Prostate gland (tissue), 2 donors: ENCODE results near the gene HPS4. TPM values are rescaled to one million over a fixed set of nuclear protein-coding genes. Genes with fewer than 3 reads are reported as not detected.

Experiments
- DNase-seq: peaks from one replicate; pipeline ENCODE4 v3.0.0-alpha.2; 2019; ENCODE audit warnings: low spot score
- H3K27ac ChIP-seq, 2 donors: fragments of 200-600 bp; sonication (generic); 2 replicates each; pipeline ENCODE4 v1.5.1; 2017 to 2019
- H3K27me3 ChIP-seq: fragments of 200-600 bp; sonication (generic); replicated peaks from 2 replicates; pipeline ENCODE4 v1.5.1; 2019; ENCODE audit not compliant: insufficient read depth
- H3K36me3 ChIP-seq, 2 donors: fragments of 200-600 bp; sonication (generic); 1 replicate in 1 of 2; 2 replicates in 1 of 2; pipeline versions ENCODE4 v1.5.1 to v1.8.1; 2017 to 2019
- H3K4me1 ChIP-seq: fragments of 200-600 bp; sonication (generic); replicated peaks from 2 replicates; pipeline ENCODE4 v1.5.1; 2019
- H3K4me3 ChIP-seq, 2 donors: fragments of 200-600 bp; sonication (generic); 2 replicates each; pipeline ENCODE4 v1.5.1; 2017 to 2019
- H3K9me3 ChIP-seq: fragments of 200-600 bp; sonication (generic); 2 replicates; pipeline ENCODE4 v1.5.1; 2017
- POLR2A ChIP-seq: fragments of 450-650 bp; IDR thresholded peaks from one replicate; pipeline ENCODE4 v1.6.1; 2016; ENCODE audit warnings: antibody characterized with exemption, mild to moderate bottlenecking
- POLR2AphosphoS5 ChIP-seq: sonication (generic); formaldehyde crosslinking; IDR thresholded peaks from one replicate; pipeline ENCODE4 v1.6.1; 2017; ENCODE audit warnings: antibody characterized with exemption
- WGBS: methylation state at CpG from one replicate; pipeline ENCODE4 v1.1.5; 2018; 5-methylcytosine and 5-hydroxymethylcytosine counted together
- intact Hi-C: fragments of 100-400 bp; cut with DNase I; formaldehyde crosslinking; loops from one replicate; pipeline ENCODE4 v1.14.2; 2022
- total RNA-seq, 2 donors: library from RNA; depleted of rRNA; stranded (reverse); fragments of >200 nt; gene quantifications; one replicate each; pipeline ENCODE4 v1.1.0, GENCODE V29; 2016
- TF ChIP-seq, protein P1 (sequence below), 4 experiments: fragments of 200-600 bp in 2 of 4; fragments of 450-650 bp in 2 of 4; sonication (generic) in 2 of 4; IDR thresholded peaks; 1 replicate in 3 of 4; 2 replicates in 1 of 4; pipeline ENCODE4 v1.5.1; 2016 to 2019; ENCODE audit warnings: antibody characterized with exemption in 4 of 4, mild to moderate bottlenecking in 2 of 4, moderate library complexity in 2 of 4

HPS4 gene
- total RNA-seq, 2 donors from 2014 or later: 25.3 to 83.9 TPM

DNA sequence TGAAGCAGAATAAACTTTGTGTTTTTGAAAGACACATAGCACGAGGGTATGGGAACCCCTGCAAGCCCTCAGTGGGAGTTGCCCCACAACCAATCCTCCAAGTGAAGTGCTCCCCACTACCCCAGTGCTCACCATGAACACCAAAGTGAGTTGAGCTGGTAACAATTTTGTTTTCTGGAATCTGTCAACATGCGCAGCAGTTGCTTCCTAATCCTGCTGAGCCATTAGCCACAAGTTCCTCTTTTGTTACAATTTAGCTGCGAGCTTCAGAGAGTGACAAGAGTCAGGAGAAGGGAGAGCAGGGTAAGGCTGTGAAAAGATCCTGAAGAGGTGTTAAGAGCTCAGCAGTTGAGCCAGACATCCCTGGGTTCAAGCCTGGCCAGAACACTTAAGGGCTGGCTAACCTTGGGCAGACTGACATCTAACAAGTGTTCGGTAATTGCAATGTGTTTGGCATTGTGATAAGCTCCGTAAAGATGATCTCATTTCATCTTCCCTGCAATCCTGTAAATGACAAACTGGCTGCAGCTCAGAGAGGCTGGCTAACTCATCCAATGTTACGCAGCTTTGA lies 78.6 kb downstream of the HPS4 start:
- H3K9me3 ChIP-seq: no peaks in the 10 kb centered on the region
- intact Hi-C loops: no loop called here
- 51% methylated on average over 6 of the region's 6 CpGs for WGBS
- DNase-seq: no peak
- no peak overlapping the region for H3K4me3 ChIP-seq
- H3K27ac ChIP-seq: no peak overlapping the region
- TF ChIP-seq, protein P1, sequence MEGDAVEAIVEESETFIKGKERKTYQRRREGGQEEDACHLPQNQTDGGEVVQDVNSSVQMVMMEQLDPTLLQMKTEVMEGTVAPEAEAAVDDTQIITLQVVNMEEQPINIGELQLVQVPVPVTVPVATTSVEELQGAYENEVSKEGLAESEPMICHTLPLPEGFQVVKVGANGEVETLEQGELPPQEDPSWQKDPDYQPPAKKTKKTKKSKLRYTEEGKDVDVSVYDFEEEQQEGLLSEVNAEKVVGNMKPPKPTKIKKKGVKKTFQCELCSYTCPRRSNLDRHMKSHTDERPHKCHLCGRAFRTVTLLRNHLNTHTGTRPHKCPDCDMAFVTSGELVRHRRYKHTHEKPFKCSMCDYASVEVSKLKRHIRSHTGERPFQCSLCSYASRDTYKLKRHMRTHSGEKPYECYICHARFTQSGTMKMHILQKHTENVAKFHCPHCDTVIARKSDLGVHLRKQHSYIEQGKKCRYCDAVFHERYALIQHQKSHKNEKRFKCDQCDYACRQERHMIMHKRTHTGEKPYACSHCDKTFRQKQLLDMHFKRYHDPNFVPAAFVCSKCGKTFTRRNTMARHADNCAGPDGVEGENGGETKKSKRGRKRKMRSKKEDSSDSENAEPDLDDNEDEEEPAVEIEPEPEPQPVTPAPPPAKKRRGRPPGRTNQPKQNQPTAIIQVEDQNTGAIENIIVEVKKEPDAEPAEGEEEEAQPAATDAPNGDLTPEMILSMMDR (IDR thresholded peaks at IDR 0.05): no peak
- TF ChIP-seq POLR2A (no peak), POLR2AphosphoS5 (no peak)
- no peaks in the 10 kb centered on the region for H3K4me1 ChIP-seq
- no peaks in the 10 kb centered on the region for H3K27me3 ChIP-seq
- no peaks in the 10 kb centered on the region for H3K36me3 ChIP-seq

DNA sequence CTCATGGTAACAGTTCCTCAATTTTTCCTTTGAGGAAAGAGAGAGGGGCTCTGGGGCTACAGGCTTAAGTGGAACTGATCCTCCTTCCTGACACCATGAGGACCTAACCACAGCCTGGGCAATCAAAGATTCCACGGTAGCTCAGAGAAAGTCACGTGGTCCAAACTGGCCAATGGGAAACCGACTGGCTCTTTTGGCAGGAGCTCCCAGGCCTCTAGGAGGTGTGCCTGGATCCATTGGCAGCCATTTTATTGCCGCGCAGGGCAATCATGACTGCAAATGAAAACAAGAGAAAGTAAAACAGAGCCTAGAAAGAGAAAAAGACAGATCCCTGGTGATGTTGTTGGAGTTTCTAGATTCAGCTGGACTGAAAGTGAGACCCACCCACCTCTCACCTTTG lies 81.9 kb downstream of the HPS4 start:
- Histone ChIP-seq H3K27me3 (no peaks in the 10 kb centered on the region), H3K4me3 (no peak overlapping the region), H3K36me3 (no peaks in the 10 kb centered on the region), H3K4me1 (no peaks in the 10 kb centered on the region), H3K27ac (no peak overlapping the region), H3K9me3 (no peaks in the 10 kb centered on the region)
- intact Hi-C loops: no loop called here
- 80% methylated on average over 5 of the region's 5 CpGs for WGBS
- no peak for TF ChIP-seq POLR2A
- DNase-seq: no peak

Other genes with a start within 250 kb of the HPS4 start
- 1 to 10 TPM; 1.4 to 3.6 TPM for gene ASPHD2, start 54.5 kb downstream of the HPS4 start, total RNA-seq
- 10 to 100 TPM; 15.2 to 24.4 TPM for gene SRRD, start 94 bp upstream of the HPS4 start, total RNA-seq
- 10 to 100 TPM; 21.9 to 33.2 TPM for gene TFIP11, start 28.7 kb upstream of the HPS4 start, total RNA-seq
- gene TPST2, start 106.3 kb upstream of the HPS4 start, total RNA-seq: 100 to 1,000 TPM in 1 of 2 donors, 10 to 100 TPM in 1; 49.4 to 200 TPM
- gene CRYBB1, start 134.2 kb upstream of the HPS4 start, total RNA-seq: under 1 TPM in 1 of 2 donors, not detected in 1; 0.36 TPM
- gene CRYBA4, start 138.2 kb upstream of the HPS4 start, total RNA-seq: 1 to 10 TPM in 1 of 2 donors, not detected in 1; 3.3 TPM
- gene MIAT, start 173.8 kb upstream of the HPS4 start, total RNA-seq: under 1 TPM; 0.50 to 0.80 TPM